ENCODE results near the gene LNX1. TPM values are rescaled to one million over a fixed set of nuclear protein-coding genes. Genes with fewer than 3 reads are reported as not detected.

LNX1 gene
- total and polyA plus RNA-seq, 9 of the 15 experiments (the other 6 are each of a cell fraction or from before 2014, with no cell fraction given), result 0.40 to 3.6 (median 2.2) TPM

- TF ChIP-seq FOXA3 (CRISPR knock-in tag; conservative IDR thresholded peaks at IDR 0.05 in 1 of 2, IDR thresholded peaks at IDR 0.05 in 1 of 2) (no peak), GABPA (tag; conservative IDR thresholded peaks at IDR 0.05; ENCODE audit: low read depth) (no peak)
Observed at GRCh38 chr4:53637348-53637747, 46.1 kb upstream of the LNX1 start (continued).

GRCh38 chr4:53635697-53636483 lies 44.6 kb upstream of the LNX1 start:
- ATAC-seq (no peak), DNase-seq (ENCODE audit: extremely low read depth in 1 of 4, low spot score in 3 of 4) (no peak), FAIRE-seq (no peak)
- Histone ChIP-seq H3K9ac (ENCODE audit: insufficient read depth in 1 of 2, low read depth in 2 of 2, low read length in 2 of 2) (no peak overlapping the region), H3K27ac (ENCODE audit: extremely low read depth, low read depth, low read length) (no peak overlapping the region), H4K20me1 (replicated peaks; ENCODE audit: control insufficient read depth, insufficient read depth, low read length) (no peaks in the 10 kb centered on the region), H3K36me3 (ENCODE audit: control insufficient read depth, insufficient read depth, low read length) (no peaks in the 10 kb centered on the region), H3K9me1 (ENCODE audit: control insufficient read depth, insufficient read depth, low read length) (no peaks in the 10 kb centered on the region), H2AFZ (ENCODE audit: low read depth, low read length) (no peak overlapping the region), H3K79me2 (ENCODE audit: control insufficient read depth, insufficient read depth, low read length) (no peaks in the 10 kb centered on the region), H3K27me3 (ENCODE audit: control insufficient read depth in 2 of 2, insufficient read depth in 2 of 2, low read length in 2 of 2) (peaks cover 10 to 24% of the 10 kb centered on the region in 2 experiments; a peak in 4 of 5 replicates), H3K9me3 (replicated peaks; ENCODE audit: control insufficient read depth, insufficient read depth, low read depth, low read length) (no peaks in the 10 kb centered on the region), H3K4me3 (no peak overlapping the region), H3K4me2 (ENCODE audit: insufficient read depth, low read length) (no peak overlapping the region), H3K4me1 (replicated peaks in 1 of 2; ENCODE audit: control insufficient read depth in 2 of 2, insufficient read depth in 2 of 2, low read length in 2 of 2) (no peaks in the 10 kb centered on the region)
- in situ Hi-C loops (cut with MboI), result no loop called here
- no TSS peak for BruUV-seq (replicated peaks)
- intact Hi-C loops (cut with micrococcal nuclease), result no loop called here
- ChIA-PET CTCF (ENCODE audit: low intra/inter-chr PET ratio) (no interaction called here), POLR2A (no interaction called here)
- WGBS (ENCODE audit: insufficient coverage, low coverage, missing lambda C conversion rate), result 1% methylated on average over 5 of the region's 5 CpGs
- TF ChIP-seq TAF9B (IDR thresholded peaks at IDR 0.05; ENCODE audit: partially characterized antibody) (no peak), FOSL1 (tag; conservative IDR thresholded peaks at IDR 0.05) (no peak), ZNF384 (IDR thresholded peaks at IDR 0.05; ENCODE audit: low read depth, low read length) (no peak), SRSF3 (IDR thresholded peaks at IDR 0.05; ENCODE audit: insufficient read depth, low read length) (no peak), THAP7 (CRISPR knock-in tag; IDR thresholded peaks at IDR 0.05) (no peak), L3MBTL2 (IDR thresholded peaks at IDR 0.05) (no peak), EWSR1 (IDR thresholded peaks at IDR 0.05; ENCODE audit: borderline replicate concordance, low read depth, partially characterized antibody) (no peak), PHTF2 (CRISPR knock-in tag; IDR thresholded peaks at IDR 0.05) (no peak), SNRNP70 (optimal IDR thresholded peaks at IDR 0.05; ENCODE audit: low read depth, low read length) (no peak), CGGBP1 (CRISPR knock-in tag; IDR thresholded peaks at IDR 0.05) (no peak), SAFB (IDR thresholded peaks at IDR 0.05; ENCODE audit: borderline replicate concordance, low read depth, low read length) (no peak), CBX2 (IDR thresholded peaks at IDR 0.05; ENCODE audit: insufficient read depth, low read length, poor library complexity, severe bottlenecking) (no peak), SIRT6 (IDR thresholded peaks at IDR 0.05; ENCODE audit: low read depth, low read length) (no peak), ILK (tag; IDR thresholded peaks at IDR 0.05; ENCODE audit: borderline replicate concordance, low read depth) (no peak), ZBTB1 (CRISPR knock-in tag; IDR thresholded peaks at IDR 0.05; ENCODE audit: borderline replicate concordance, low read depth) (no peak), SAP30 (IDR thresholded peaks at IDR 0.05; ENCODE audit: borderline replicate concordance, insufficient read depth, low read depth, low read length, poor library complexity, severe bottlenecking) (no peak), ETV1 (tag; conservative IDR thresholded peaks at IDR 0.05; ENCODE audit: low read depth) (no peak)
